Measurements from ENCODE around the gene STOM.

GRCh38 chr9:121307976-121308375, 62.1 kb downstream of the STOM start:
- TF ChIP-seq CTCF (IDR thresholded peaks at IDR 0.05; ENCODE audit: low read depth, low read length) (no peak), EZH2phosphoT487 (IDR thresholded peaks at IDR 0.05; ENCODE audit: low read depth) (no peak)

All from OCI-LY3 (cell line).